Embryonic facial prominence (tissue), 1 donor: Measurements from ENCODE around the gene KCTD3.

ENCODE experiments used
- DNase-seq: peaks from one replicate; pipeline ENCODE4 v3.0.0-alpha.2; 2016; ENCODE audit errors: extremely low spot score

KCTD3 gene

DNA sequence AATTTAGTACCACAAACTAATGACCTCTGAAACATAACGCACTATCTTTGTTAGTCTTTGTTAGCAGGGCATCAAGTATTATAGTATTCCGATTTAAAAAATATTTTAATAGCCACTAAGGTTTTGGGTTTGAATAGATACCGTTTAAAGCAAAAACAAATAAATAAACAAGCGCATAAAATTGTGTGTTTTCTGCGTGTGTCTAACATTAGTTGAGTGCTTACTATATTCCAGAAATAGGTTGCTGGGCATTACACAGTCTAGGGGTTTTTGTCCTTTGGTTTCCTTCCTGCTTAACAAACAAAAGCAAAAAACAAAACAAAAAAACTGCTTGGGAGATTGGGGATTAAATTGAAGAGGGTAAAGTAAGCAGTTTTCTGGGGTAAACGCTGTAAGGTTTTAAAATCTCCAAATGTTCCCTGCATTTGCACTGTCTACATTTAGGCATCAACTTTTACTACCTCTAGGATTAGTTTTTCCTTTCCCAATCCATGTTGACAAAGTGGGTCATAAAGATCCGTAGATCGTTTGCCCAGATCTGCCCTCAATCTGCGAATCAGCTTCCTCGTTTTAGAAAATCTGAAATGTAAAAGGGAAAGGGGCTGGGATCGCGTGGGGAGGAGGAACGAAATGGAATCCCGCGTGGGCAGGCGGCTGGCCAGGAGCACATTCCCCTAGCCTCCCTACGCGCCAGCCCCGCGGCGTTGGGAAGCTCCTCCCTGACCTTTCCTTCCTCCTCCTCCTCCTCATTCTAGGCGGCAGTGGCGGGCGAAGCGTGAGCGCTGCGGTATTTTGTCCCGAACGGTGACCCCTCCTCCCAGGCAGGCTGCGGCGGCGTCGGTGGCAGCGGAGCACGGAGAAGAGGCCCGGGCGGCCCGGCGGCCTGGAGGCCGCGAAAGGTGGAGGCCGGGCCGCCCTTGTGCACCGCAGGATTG lies at the start of gene KCTD3:
Gene KCTD3, plus strand, starts transcription at position 749 of the 935 bp plus-strand sequence. CDS start 382 bp downstream, outside the sequence.
- peak; percentile 69 for DNase-seq

DNA sequence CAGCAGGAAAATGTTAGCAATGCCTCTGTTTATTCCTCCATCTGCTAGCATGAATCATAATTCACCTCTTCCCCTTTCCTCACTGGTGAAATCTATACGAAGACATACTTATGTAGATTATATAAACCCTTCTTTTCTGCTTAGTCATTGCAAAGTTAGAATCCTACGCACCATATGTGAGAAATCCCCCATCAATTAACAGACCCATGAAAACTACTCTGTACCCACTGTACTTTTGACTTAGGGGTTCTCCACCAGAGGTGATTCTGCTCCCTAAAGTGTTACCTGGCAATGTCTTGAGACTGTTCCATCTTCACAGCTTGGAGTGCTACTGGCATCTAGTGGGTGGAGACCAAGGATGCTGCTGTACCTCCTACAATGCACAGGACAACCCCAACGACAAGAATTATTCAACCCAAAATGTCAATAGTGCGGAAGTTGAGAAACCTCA lies 49.6 kb upstream of the KCTD3 start:
- no peak for DNase-seq

GRCh38 chr1:215518594-215518993 lies 48.5 kb upstream of the KCTD3 start:
- no peak for DNase-seq

DNA sequence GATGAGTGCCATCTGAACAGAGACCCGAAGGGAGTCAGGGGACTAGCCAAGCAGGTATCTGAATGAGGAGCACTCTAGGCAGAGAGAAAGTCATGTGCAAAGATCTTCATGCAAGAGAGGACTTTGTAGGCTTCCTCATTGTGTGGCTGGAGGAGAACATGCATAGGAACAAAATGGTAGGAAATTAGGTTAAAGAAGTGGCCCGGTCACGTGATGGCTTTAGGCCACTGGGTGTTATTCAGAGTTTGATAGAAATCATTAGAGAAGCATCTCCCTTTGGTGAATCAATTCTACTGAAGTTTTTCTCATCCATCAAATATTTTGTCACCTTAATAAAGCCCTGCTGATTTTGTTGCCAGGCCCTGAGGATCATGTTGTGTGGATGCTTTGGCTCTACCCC lies 45.8 kb upstream of the KCTD3 start:
- no peak for DNase-seq

DNA sequence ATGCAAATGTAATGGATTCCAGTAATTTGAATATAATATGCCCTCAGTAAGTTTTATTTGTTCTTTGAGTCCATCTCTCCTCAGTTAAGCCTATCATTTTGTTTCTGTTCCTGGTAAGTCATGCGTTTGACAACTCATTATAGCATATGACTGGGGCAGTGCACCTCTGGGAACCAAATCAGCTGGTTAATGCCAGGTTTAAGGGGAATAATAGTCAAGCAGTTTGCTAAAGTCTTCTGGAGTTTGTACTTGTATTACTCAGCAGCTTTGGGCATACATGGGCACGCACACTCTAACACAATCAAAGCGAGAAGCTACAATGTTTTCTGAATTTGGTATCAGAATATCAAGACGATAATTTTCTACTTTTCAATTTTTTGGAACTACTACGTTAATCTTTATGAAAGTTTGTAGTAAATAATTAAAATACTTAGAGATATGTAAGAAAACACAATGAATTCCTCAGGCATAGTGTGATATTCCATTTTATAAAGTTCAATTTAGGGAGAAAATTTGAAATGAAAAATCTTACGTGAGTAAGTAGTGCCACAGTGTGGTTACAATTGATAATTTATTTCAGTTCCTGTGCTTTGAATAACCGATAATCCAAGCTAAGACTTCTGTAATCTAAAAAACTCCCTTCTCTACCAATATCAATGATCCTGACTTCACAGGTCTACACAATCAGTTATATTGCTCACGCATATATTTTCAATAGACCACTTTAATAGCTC lies 43.8 kb upstream of the KCTD3 start:
- no peak for DNase-seq

DNA sequence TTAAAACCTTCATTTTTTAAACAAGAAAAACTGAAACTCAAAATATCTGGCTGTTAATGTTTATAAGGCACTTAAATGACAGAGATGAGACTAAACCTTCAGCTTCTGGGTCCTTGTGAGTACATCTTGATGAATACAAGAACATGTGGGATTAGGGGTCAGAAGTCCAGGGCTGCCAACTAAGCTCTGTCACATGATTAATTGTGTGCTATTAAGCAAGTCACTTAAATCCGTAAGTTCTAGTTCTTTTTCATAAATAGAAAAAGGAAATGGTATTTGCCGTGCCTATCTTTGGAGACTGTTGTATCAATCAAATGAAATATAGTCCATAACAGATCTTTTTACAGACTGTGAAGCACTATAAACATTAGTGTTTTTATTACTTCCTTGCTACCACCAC lies 43.2 kb upstream of the KCTD3 start:
- DNase-seq = no peak

DNA sequence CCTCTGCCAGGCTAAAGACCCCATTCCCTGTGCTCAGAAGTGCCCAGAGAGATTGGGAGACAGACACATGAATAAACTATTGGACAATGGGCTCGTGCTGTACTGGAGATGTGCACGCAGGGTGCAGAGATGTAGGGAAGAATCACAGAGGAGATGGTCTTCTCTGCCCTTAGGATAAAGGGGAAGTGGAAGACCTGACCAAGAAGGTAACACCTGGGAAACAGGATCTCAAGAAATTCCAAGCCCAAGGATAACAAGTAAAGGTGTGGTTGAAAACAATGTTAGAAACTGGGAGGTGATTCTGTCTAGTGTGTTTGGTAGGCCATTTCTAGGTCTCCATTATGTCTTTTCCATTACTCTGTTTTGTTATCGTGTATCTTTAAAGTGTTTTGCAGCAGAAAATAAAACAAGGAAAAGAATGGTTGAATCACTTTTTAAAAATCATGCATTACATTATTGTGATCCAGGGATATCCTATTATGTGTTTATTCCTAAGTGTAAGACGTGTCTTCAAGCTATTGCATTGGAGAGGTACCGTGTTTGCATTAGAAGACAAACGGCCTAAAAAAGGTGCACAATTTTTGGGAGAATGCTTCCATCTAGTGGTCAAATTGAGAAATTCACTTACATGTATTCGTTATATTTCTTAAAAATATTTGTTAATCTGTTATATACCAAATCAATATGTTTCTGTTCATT lies 40.8 kb upstream of the KCTD3 start:
- DNase-seq = peak; percentile 40

GRCh38 chr1:215526846-215527151 lies 40.3 kb upstream of the KCTD3 start:
- DNase-seq = no peak

GRCh38 chr1:215529111-215529510 lies 38.0 kb upstream of the KCTD3 start:
- no peak for DNase-seq

DNA sequence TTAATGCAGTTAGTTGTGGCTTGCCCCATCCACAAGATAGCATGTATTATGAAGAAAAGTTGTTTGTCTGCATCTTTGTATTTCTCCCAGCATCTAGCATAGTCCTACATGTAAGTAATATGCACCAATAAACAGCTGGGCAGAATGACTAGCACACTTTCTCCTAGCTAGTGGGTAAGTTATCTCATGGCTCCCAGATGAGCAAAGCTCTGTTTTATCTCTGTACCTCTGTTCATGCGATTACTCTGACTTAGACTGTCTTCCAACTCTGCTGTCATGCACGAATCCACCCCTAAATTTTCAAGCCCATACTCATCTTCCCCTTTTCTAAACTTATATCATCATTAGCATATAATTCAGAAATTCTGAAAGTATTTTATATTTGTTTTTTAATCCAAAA lies 37.5 kb upstream of the KCTD3 start:
- no peak for DNase-seq

- DNase-seq = no peak
Observed at GRCh38 chr1:215530401-215530984, 36.6 kb upstream of the KCTD3 start.

- DNase-seq = no peak
Observed at GRCh38 chr1:215539803-215540570, 27.1 kb upstream of the KCTD3 start.

DNA sequence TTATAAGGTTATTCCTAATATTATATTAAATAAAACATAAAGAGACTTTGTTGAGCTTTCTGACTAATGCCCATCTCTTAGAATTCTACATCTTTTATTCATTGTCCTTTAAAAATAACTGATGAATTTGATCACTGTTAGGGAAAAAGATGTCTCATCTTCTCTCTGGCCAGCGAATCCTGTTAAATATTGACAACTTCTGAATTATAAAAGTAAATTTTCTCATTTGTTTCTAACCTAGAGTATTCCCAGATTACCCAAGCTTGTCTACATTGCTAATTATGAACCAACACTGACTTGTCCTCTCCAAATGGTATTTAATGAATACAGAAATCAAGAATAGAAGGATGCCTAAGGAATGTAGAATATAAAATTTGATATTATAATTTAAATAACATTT lies 24.8 kb upstream of the KCTD3 start:
- DNase-seq = no peak

GRCh38 chr1:215543191-215543606 lies 23.9 kb upstream of the KCTD3 start:
- no peak for DNase-seq

DNA sequence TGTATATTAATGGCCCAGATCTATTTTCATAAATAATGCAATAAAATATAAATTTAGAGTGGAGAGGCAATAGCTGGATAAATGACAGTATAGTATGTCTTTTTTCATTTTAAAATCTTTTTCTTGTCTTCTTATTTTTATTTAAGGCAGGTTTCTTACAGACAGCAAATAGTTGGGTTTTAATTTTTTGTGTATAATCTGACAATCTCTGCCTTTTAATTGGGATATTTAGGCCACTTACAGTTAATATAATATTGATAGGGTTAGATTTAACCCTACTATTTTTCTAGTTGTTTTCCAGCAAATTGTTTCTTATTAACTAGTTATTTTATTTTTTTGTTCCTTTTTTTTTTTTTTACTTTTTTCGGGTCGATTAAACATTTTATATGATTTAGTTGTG lies 23.3 kb upstream of the KCTD3 start:
- no peak for DNase-seq

DNA sequence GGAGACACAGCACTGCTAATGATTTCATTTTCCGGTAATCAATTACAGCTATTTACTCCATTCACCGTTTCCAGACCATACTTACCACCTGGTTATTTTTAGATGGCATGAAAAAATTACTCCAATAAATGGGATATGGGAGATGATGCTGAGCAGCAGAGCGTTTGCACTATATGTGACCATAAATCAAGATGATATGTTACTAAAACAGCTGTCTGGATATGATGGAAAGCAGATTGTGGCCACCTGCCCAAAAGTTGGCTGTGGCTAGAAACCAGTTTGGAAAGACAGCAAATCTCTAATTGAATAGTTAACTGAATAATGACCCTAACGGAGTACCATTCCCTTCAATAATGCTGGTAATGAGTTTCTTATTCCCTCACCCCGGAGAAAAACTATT lies 22.5 kb upstream of the KCTD3 start:
- no peak for DNase-seq

DNA sequence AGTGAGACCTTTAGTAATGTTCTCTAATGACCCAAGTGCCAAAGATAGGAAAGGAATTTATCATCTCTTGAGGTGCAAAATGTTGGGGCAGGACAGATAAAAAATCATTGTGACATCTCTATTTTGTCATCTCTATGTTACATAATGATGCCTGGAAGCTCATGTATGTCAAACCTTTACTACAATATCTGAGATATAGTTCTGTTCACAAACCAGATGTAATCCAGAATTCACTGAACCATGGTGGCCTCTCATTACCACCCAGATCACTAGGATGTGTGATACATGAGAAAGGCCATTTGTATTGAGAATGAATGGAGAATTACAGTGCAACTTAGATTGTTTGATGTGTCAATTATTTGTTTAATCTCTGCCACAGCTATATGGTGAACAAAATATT lies 22.0 kb upstream of the KCTD3 start:
- no peak for DNase-seq

DNA sequence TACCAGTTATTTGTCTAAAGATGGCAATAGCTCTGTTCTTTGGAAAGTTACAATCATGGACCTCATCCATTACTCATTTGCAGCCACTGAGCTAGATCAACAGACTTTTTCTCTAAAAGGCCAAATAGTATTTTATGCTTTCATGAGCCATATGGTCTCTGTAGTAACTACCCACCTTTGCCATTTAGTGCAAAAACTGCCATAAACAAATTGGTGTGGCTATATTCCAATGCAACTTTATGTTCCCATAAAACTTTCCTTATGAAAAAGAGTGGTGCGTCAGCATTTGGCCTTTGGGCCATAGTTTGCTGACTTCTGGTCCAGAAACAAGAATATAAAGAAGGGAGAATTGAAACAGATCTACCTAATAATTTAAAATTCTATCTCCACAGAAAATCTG lies 20.1 kb upstream of the KCTD3 start:
- no peak for DNase-seq

GRCh38 chr1:215551806-215552205 lies 15.3 kb upstream of the KCTD3 start:
- no peak for DNase-seq

- DNase-seq = no peak
Observed at GRCh38 chr1:215554865-215555264, 12.2 kb upstream of the KCTD3 start.

- DNase-seq = no peak
Observed at GRCh38 chr1:215555531-215555930, 11.6 kb upstream of the KCTD3 start.
